ENCODE results near the gene AKT3.
"Not testable (repeated sequence)": the region's sequence is repeated elsewhere in the genome, so short reads cannot be mapped to it uniquely, and the experiment has no call there.

AKT3 gene

DNA sequence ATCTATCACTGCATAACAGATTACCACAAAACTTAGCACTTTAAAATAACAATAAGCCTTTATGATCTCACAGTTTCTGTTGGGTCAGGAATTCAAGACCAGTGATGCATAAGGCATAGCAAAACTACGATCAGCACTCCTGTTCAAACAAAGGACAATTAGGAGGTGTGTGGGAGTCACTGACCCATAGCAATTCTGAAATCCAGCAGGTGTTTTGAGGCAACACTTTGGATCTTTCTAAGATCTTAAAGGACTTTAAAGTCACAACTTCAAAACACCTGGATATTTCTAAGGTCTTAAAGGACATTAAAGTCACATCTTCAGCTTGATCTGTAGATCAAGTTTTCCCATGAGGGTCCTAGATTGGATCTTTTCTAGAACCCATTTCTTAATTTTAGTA, 35.3 kb downstream of the AKT3 start:
- H3K36me3 Mint-ChIP-seq: peaks cover 27% of the 10 kb centered on the region
- H3K4me1 Mint-ChIP-seq: peaks cover 24% of the 10 kb centered on the region
- no peak overlapping the region for H3K4me3 Mint-ChIP-seq
- H3K27ac Mint-ChIP-seq: no peak overlapping the region
- H3K9me3 Mint-ChIP-seq: peaks cover 17% of the 10 kb centered on the region
- no peaks in the 10 kb centered on the region for H3K27me3 Mint-ChIP-seq

GRCh38 chr1:243807346-243807745, 42.7 kb downstream of the AKT3 start:
- Mint-ChIP-seq H3K27ac (peak overlapping the region; percentile 20), H3K4me1 (peaks cover 81% of the 10 kb centered on the region), H3K36me3 (peaks cover 24% of the 10 kb centered on the region), H3K4me3 (peak overlapping the region; percentile 66)
- H3K27me3 Mint-ChIP-seq, H3K9me3 Mint-ChIP-seq: not testable (repeated sequence)

- H3K9me3 Mint-ChIP-seq: peaks cover 6% of the 10 kb centered on the region
- H3K4me3 Mint-ChIP-seq: no peak overlapping the region
- no peaks in the 10 kb centered on the region for H3K27me3 Mint-ChIP-seq
- peaks cover 23% of the 10 kb centered on the region for H3K36me3 Mint-ChIP-seq
- peaks cover 86% of the 10 kb centered on the region for H3K4me1 Mint-ChIP-seq
- H3K27ac Mint-ChIP-seq: peak overlapping the region; percentile 57
These were observed 43.7 kb downstream of the AKT3 start for GRCh38 chr1:243806310-243806709.

DNA sequence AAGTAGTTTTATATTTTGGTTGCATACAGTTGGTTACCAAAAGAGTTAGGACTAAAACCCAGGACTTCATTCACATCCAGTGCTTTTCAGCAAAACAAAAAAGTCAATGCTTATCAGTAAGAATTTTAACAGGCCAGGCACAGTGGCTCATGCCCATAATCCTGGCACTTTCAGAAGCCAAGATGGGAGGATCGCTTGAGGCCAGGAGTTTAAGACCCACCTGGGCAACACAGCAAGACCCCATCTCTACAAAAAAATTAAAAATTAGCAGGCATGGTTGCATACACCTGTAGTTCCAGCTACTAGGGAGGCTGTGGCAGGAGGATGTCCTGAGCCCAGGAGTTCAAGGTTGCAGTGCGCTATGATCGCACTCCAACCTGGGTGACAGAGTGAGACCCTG, 47.3 kb downstream of the AKT3 start:
- Mint-ChIP-seq H3K4me1 (peaks cover 73% of the 10 kb centered on the region), H3K27me3 (no peaks in the 10 kb centered on the region), H3K36me3 (peaks cover 17% of the 10 kb centered on the region), H3K27ac (no peak overlapping the region), H3K9me3 (no peaks in the 10 kb centered on the region), H3K4me3 (no peak overlapping the region)

DNA sequence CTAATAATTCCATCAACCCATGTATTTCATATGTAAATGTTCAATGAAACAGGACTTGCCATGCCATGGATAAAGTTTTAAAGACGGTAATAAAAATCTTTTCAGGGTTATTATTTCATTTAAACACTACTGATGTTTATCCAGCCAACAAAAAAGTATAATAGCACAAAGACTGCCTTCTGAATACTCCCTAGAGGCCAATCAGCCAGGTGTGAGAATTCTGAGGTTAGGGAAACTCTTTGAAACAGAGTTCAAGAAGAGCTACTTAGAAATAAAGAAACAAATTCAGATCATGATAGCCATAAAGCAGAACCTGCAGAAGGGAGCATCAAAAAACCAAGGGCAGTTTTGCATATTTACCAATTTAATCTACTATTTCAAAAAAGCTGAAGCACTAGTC, 48.7 kb downstream of the AKT3 start:
- Mint-ChIP-seq H3K4me1 (peaks cover 71% of the 10 kb centered on the region), H3K4me3 (no peak overlapping the region), H3K36me3 (peaks cover 23% of the 10 kb centered on the region), H3K27ac (no peak overlapping the region), H3K9me3 (no peaks in the 10 kb centered on the region), H3K27me3 (no peaks in the 10 kb centered on the region)

GRCh38 chr1:243799908-243800307, 50.1 kb downstream of the AKT3 start:
- Mint-ChIP-seq H3K36me3 (peaks cover 15% of the 10 kb centered on the region), H3K4me3 (no peak overlapping the region), H3K4me1 (peaks cover 67% of the 10 kb centered on the region), H3K27ac (no peak overlapping the region), H3K27me3 (no peaks in the 10 kb centered on the region), H3K9me3 (no peaks in the 10 kb centered on the region)

GRCh38 chr1:243798726-243799125, 51.3 kb downstream of the AKT3 start:
- H3K27me3 Mint-ChIP-seq: no peaks in the 10 kb centered on the region
- no peaks in the 10 kb centered on the region for H3K9me3 Mint-ChIP-seq
- peaks cover 15% of the 10 kb centered on the region for H3K36me3 Mint-ChIP-seq
- peaks cover 68% of the 10 kb centered on the region for H3K4me1 Mint-ChIP-seq
- peak overlapping the region; percentile 2 for H3K4me3 Mint-ChIP-seq
- no peak overlapping the region for H3K27ac Mint-ChIP-seq

DNA sequence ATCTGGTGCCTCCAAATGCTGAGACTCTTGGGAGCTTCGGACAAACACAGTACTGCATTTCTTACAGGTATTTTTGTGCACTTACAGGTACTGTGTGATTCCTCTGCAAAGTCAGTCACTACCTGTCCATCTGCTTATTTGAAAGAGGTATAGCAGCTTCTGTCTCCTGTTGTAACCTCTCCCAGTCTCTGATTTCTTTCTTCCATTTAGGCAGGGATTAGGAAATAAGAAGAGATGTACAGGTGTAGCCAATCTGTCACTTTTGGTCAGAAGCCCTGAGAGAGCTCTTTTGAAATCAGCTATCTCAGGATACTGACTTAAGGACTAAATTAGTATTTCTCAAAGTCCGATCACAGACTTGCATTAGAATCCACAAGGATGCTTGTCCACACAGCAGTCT, 54.0 kb downstream of the AKT3 start:
- Mint-ChIP-seq H3K27ac (no peak overlapping the region), H3K4me1 (peaks cover 70% of the 10 kb centered on the region), H3K9me3 (no peaks in the 10 kb centered on the region), H3K27me3 (no peaks in the 10 kb centered on the region), H3K36me3 (peaks cover 13% of the 10 kb centered on the region), H3K4me3 (no peak overlapping the region)

DNA sequence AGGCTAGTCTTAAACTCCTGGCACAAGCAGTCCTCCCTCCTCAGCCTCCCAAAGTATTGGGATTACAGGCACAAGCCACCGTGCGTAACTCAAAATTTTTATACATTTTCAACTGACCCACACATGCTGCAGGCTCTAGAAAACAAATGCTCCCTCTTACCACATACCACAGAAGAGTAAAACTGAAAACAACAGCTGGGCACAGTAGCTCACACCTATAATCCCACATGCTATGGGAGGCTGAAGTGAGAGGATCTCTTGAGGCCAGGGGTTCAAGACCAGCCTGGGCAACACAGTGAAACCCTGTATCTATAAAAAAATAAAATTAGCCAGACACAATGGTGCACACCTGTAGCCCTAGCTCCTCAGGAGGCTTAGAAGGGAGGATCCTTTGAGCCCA, 56.7 kb downstream of the AKT3 start:
- peaks cover 6% of the 10 kb centered on the region for H3K36me3 Mint-ChIP-seq
- H3K27me3 Mint-ChIP-seq: no peaks in the 10 kb centered on the region
- H3K4me3 Mint-ChIP-seq: no peak overlapping the region
- no peak overlapping the region for H3K27ac Mint-ChIP-seq
- H3K4me1 Mint-ChIP-seq: peaks cover 65% of the 10 kb centered on the region
- H3K9me3 Mint-ChIP-seq: no peaks in the 10 kb centered on the region

DNA sequence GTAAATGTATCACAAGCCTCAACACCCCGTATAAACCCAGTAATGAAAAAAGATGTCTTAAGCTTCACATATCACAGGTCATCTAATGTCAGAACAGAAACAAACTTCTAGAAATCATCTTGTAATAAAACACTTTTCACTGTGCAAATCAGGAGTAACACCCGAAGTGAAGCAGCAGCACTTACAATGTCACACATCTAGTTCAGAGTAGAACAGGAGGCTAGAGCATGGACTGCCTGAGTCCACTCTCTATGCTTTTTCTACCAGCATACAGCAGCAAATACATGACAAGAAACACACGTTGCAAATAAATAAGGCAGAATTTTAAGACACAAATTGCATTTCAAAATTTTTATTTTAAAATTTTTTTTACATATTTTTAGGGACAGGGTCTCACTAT, 57.2 kb downstream of the AKT3 start:
- Mint-ChIP-seq H3K9me3 (no peaks in the 10 kb centered on the region), H3K4me3 (no peak overlapping the region), H3K27ac (no peak overlapping the region), H3K36me3 (peaks cover 6% of the 10 kb centered on the region), H3K4me1 (peaks cover 66% of the 10 kb centered on the region), H3K27me3 (no peaks in the 10 kb centered on the region)

GRCh38 chr1:243792401-243792800, 57.6 kb downstream of the AKT3 start:
- no peak overlapping the region for H3K27ac Mint-ChIP-seq
- no peaks in the 10 kb centered on the region for H3K9me3 Mint-ChIP-seq

GRCh38 chr1:243791586-243792267, 58.3 kb downstream of the AKT3 start:
- Mint-ChIP-seq H3K4me3 (no peak overlapping the region), H3K4me1 (peaks cover 71% of the 10 kb centered on the region), H3K27ac (no peak overlapping the region), H3K36me3 (peaks cover 7% of the 10 kb centered on the region), H3K27me3 (no peaks in the 10 kb centered on the region), H3K9me3 (no peaks in the 10 kb centered on the region)

More at GRCh38 chr1:243792401-243792800, 57.6 kb downstream of the AKT3 start:
- Mint-ChIP-seq H3K4me1 (peaks cover 69% of the 10 kb centered on the region), H3K27me3 (no peaks in the 10 kb centered on the region), H3K36me3 (peaks cover 6% of the 10 kb centered on the region), H3K4me3 (no peak overlapping the region)

DNA sequence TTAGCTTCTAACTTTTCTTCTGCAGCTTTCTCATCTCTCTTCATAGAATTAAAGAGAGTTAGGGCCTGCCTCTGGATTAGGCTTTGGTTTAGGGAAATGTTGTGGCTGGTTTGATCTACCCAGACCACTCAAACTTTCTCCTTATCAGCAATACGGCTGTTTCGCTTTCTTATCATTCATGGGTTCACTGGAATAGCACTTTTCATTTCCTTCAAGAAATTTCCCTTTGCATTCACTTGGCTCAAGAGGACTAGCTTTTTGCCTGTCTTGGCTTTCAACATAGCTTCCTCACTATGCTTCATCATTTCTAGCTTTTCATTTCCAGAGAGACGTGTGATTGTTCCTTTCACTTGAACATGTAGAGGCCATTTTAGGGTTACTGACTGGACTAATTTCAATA, 59.6 kb downstream of the AKT3 start:
- Mint-ChIP-seq H3K4me3 (no peak overlapping the region), H3K27ac (no peak overlapping the region), H3K4me1 (peaks cover 62% of the 10 kb centered on the region), H3K27me3 (no peaks in the 10 kb centered on the region), H3K9me3 (no peaks in the 10 kb centered on the region), H3K36me3 (peaks cover 4% of the 10 kb centered on the region)

DNA sequence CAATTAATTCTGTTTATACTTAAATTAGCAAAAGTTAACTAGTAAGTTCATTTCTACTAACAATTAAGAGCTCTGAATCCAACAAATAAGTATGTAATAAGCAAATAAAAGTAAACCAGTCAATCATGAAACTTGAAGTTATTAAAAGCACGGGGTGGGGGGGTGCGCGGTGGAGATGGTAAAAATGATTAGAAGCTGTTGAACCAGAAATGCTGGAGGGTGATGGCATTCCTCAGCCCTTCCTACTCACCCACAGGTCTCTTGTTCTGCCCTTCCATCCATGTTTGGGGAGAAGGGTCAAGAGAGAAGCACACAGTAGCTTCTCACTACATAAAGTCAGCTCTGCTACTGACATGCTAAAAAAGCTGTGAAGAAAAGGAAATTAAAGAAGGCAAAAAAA, 63.5 kb downstream of the AKT3 start:
- Mint-ChIP-seq H3K27ac (no peak overlapping the region), H3K9me3 (no peaks in the 10 kb centered on the region), H3K36me3 (peaks cover 10% of the 10 kb centered on the region), H3K27me3 (no peaks in the 10 kb centered on the region), H3K4me3 (no peak overlapping the region), H3K4me1 (peaks cover 53% of the 10 kb centered on the region)

DNA sequence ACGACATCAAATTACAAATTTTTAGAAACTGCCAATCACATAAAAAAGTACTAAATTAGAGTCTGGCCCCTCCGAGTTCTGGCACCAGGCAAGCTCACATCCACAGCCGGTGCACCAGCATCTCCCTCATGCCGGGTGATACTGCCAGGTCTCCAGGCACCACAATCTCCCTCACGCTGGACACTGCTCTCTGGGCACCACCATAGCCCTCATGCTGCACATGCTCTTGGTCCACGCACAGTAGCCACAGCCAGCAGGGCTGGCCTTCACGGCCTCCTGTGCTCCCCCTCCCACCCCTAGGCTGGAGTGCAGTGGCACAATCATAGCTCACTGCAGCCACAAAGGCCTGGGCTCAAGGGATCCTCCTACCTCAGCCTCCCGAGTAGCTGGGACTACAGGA, 65.5 kb downstream of the AKT3 start:
- Mint-ChIP-seq H3K9me3 (no peaks in the 10 kb centered on the region), H3K4me1 (peaks cover 44% of the 10 kb centered on the region), H3K36me3 (peaks cover 10% of the 10 kb centered on the region), H3K4me3 (no peak overlapping the region), H3K27ac (no peak overlapping the region), H3K27me3 (no peaks in the 10 kb centered on the region)

DNA sequence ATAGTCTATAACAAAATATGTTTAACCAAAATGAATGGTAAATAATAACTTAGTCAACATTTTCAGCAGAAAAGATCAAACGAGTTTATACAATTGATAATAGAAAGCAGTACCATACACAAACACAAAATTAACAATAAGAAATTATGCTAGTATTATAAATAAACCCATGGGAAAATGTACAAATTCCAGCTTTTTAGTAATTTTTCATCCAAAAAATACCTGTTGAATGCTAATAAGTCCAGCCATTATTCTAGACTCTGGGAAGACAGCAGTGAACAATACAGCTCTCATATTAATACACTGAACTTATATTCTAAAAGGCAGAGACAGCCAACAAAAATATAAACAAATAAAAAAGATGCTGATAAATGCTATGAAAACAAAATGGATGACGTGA, 66.3 kb downstream of the AKT3 start:
- Mint-ChIP-seq H3K9me3 (peaks cover 3% of the 10 kb centered on the region), H3K4me1 (peaks cover 48% of the 10 kb centered on the region), H3K27me3 (no peaks in the 10 kb centered on the region), H3K4me3 (no peak overlapping the region), H3K36me3 (peaks cover 16% of the 10 kb centered on the region), H3K27ac (no peak overlapping the region)
